GM23338 (cell line): ENCODE measurements around the gene ARID3B.

Source experiments
- CREB1 ChIP-seq: fragments of 250-450 bp; sonication (Bioruptor Pico); IDR thresholded peaks from 2 replicates; pipeline ENCODE4 v1.5.0; 2020; ENCODE audit warnings: low read depth, mild to moderate bottlenecking, moderate library complexity
- EZH2 ChIP-seq: fragments of 200-600 bp; sonication (generic); IDR thresholded peaks from one replicate; pipeline ENCODE4 v1.8.0; 2017; ENCODE audit warnings: antibody characterized with exemption, mild to moderate bottlenecking, low read depth; ENCODE audit not compliant: unreplicated experiment
- EZH2phosphoT487 ChIP-seq: fragments of 200-600 bp; sonication (generic); IDR thresholded peaks from one replicate; pipeline ENCODE4 v1.8.1; 2018; ENCODE audit warnings: antibody characterized with exemption; ENCODE audit not compliant: unreplicated experiment
- JUNB ChIP-seq: IDR thresholded peaks from one replicate; pipeline ENCODE4 v1.6.1; 2016; ENCODE audit warnings: antibody characterized with exemption; ENCODE audit not compliant: unreplicated experiment
- NANOG ChIP-seq: IDR thresholded peaks from 2 replicates; pipeline ENCODE4 v1.6.1; 2016; ENCODE audit warnings: antibody characterized with exemption, borderline replicate concordance
- POLR2AphosphoS5 ChIP-seq: IDR thresholded peaks from 2 replicates; pipeline ENCODE4 v1.6.1; 2016; ENCODE audit warnings: antibody characterized with exemption, low read depth
- STAT1 ChIP-seq: IDR thresholded peaks from one replicate; pipeline ENCODE4 v1.6.1; 2016; ENCODE audit warnings: antibody characterized with exemption; ENCODE audit not compliant: unreplicated experiment
- ZNF114 ChIP-seq: fragments of 250-450 bp; sonication (Bioruptor Pico); IDR thresholded peaks from 2 replicates; pipeline ENCODE4 v1.5.0; 2020; ENCODE audit warnings: mild to moderate bottlenecking, moderate library complexity
- TF ChIP-seq, protein P1 (sequence below), 2 experiments: fragments of 200-600 bp in 1 of 2; sonication (generic) in 1 of 2; conservative IDR thresholded peaks; 2 replicates each; pipeline versions ENCODE4 v1.5.1 to v1.6.1; 2016 to 2017; ENCODE audit warnings: antibody characterized with exemption in 2 of 2, low read depth in 2 of 2, mild to moderate bottlenecking in 2 of 2, moderate library complexity in 1 of 2
- TF ChIP-seq, protein P2 (sequence below): IDR thresholded peaks from 2 replicates; pipeline ENCODE4 v1.6.1; 2016; ENCODE audit warnings: antibody characterized with exemption
- TF ChIP-seq, protein P3 (sequence below): fragments of 250-450 bp; sonication (Bioruptor Pico); IDR thresholded peaks from 2 replicates; pipeline ENCODE4 v1.5.0; 2020; ENCODE audit warnings: mild to moderate bottlenecking, moderate library complexity
- TF ChIP-seq, protein P4 (sequence below): IDR thresholded peaks from one replicate; pipeline ENCODE4 v1.6.1; 2018; ENCODE audit warnings: antibody characterized with exemption; ENCODE audit not compliant: unreplicated experiment

DNA sequence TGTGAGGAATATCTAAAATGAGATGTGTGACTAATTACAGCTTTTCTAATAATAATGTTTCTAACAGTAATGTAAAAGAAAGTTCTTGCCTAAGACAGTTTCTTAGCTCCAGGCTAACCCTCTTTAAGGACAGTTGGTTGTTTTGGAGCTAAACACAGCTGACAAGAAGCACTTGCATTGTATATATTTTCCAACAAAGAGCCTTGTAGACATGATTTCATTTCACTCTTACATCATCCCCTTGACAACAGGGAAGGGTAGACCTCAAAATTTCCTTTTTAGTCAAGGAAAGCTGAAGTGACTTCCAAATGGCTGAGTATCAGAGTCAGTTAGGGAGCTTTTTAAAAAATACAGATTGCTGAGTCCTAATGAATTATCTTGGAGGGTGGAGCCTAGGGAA lies 4.1 kb downstream of the ARID3B start:
- TF ChIP-seq, protein P1, sequence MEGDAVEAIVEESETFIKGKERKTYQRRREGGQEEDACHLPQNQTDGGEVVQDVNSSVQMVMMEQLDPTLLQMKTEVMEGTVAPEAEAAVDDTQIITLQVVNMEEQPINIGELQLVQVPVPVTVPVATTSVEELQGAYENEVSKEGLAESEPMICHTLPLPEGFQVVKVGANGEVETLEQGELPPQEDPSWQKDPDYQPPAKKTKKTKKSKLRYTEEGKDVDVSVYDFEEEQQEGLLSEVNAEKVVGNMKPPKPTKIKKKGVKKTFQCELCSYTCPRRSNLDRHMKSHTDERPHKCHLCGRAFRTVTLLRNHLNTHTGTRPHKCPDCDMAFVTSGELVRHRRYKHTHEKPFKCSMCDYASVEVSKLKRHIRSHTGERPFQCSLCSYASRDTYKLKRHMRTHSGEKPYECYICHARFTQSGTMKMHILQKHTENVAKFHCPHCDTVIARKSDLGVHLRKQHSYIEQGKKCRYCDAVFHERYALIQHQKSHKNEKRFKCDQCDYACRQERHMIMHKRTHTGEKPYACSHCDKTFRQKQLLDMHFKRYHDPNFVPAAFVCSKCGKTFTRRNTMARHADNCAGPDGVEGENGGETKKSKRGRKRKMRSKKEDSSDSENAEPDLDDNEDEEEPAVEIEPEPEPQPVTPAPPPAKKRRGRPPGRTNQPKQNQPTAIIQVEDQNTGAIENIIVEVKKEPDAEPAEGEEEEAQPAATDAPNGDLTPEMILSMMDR (conservative IDR thresholded peaks at IDR 0.05; ENCODE audit: low read depth in 2 of 2), result no peak
- TF ChIP-seq STAT1 (no peak), EZH2 (no peak), JUNB (no peak), NANOG (no peak), POLR2AphosphoS5 (no peak), CREB1 (CRISPR knock-in tag) (no peak), EZH2phosphoT487 (no peak), ZNF114 (CRISPR knock-in tag) (no peak)
- TF ChIP-seq, protein P2, sequence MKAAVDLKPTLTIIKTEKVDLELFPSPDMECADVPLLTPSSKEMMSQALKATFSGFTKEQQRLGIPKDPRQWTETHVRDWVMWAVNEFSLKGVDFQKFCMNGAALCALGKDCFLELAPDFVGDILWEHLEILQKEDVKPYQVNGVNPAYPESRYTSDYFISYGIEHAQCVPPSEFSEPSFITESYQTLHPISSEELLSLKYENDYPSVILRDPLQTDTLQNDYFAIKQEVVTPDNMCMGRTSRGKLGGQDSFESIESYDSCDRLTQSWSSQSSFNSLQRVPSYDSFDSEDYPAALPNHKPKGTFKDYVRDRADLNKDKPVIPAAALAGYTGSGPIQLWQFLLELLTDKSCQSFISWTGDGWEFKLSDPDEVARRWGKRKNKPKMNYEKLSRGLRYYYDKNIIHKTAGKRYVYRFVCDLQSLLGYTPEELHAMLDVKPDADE, result no peak
- TF ChIP-seq, protein P3, sequence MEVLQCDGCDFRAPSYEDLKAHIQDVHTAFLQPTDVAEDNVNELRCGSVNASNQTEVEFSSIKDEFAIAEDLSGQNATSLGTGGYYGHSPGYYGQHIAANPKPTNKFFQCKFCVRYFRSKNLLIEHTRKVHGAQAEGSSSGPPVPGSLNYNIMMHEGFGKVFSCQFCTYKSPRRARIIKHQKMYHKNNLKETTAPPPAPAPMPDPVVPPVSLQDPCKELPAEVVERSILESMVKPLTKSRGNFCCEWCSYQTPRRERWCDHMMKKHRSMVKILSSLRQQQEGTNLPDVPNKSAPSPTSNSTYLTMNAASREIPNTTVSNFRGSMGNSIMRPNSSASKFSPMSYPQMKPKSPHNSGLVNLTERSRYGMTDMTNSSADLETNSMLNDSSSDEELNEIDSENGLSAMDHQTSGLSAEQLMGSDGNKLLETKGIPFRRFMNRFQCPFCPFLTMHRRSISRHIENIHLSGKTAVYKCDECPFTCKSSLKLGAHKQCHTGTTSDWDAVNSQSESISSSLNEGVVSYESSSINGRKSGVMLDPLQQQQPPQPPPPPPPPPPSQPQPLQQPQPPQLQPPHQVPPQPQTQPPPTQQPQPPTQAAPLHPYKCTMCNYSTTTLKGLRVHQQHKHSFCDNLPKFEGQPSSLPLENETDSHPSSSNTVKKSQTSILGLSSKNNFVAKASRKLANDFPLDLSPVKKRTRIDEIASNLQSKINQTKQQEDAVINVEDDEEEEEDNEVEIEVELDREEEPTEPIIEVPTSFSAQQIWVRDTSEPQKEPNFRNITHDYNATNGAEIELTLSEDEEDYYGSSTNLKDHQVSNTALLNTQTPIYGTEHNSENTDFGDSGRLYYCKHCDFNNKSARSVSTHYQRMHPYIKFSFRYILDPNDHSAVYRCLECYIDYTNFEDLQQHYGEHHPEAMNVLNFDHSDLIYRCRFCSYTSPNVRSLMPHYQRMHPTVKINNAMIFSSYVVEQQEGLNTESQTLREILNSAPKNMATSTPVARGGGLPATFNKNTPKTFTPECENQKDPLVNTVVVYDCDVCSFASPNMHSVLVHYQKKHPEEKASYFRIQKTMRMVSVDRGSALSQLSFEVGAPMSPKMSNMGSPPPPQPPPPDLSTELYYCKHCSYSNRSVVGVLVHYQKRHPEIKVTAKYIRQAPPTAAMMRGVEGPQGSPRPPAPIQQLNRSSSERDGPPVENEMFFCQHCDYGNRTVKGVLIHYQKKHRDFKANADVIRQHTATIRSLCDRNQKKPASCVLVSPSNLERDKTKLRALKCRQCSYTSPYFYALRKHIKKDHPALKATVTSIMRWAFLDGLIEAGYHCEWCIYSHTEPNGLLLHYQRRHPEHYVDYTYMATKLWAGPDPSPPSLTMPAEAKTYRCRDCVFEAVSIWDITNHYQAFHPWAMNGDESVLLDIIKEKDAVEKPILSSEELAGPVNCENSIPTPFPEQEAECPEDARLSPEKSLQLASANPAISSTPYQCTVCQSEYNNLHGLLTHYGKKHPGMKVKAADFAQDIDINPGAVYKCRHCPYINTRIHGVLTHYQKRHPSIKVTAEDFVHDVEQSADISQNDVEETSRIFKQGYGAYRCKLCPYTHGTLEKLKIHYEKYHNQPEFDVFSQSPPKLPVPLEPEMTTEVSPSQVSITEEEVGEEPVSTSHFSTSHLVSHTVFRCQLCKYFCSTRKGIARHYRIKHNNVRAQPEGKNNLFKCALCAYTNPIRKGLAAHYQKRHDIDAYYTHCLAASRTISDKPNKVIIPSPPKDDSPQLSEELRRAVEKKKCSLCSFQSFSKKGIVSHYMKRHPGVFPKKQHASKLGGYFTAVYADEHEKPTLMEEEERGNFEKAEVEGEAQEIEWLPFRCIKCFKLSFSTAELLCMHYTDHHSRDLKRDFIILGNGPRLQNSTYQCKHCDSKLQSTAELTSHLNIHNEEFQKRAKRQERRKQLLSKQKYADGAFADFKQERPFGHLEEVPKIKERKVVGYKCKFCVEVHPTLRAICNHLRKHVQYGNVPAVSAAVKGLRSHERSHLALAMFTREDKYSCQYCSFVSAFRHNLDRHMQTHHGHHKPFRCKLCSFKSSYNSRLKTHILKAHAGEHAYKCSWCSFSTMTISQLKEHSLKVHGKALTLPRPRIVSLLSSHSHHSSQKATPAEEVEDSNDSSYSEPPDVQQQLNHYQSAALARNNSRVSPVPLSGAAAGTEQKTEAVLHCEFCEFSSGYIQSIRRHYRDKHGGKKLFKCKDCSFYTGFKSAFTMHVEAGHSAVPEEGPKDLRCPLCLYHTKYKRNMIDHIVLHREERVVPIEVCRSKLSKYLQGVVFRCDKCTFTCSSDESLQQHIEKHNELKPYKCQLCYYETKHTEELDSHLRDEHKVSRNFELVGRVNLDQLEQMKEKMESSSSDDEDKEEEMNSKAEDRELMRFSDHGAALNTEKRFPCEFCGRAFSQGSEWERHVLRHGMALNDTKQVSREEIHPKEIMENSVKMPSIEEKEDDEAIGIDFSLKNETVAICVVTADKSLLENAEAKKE (CRISPR knock-in tag), result no peak
- TF ChIP-seq, protein P4, sequence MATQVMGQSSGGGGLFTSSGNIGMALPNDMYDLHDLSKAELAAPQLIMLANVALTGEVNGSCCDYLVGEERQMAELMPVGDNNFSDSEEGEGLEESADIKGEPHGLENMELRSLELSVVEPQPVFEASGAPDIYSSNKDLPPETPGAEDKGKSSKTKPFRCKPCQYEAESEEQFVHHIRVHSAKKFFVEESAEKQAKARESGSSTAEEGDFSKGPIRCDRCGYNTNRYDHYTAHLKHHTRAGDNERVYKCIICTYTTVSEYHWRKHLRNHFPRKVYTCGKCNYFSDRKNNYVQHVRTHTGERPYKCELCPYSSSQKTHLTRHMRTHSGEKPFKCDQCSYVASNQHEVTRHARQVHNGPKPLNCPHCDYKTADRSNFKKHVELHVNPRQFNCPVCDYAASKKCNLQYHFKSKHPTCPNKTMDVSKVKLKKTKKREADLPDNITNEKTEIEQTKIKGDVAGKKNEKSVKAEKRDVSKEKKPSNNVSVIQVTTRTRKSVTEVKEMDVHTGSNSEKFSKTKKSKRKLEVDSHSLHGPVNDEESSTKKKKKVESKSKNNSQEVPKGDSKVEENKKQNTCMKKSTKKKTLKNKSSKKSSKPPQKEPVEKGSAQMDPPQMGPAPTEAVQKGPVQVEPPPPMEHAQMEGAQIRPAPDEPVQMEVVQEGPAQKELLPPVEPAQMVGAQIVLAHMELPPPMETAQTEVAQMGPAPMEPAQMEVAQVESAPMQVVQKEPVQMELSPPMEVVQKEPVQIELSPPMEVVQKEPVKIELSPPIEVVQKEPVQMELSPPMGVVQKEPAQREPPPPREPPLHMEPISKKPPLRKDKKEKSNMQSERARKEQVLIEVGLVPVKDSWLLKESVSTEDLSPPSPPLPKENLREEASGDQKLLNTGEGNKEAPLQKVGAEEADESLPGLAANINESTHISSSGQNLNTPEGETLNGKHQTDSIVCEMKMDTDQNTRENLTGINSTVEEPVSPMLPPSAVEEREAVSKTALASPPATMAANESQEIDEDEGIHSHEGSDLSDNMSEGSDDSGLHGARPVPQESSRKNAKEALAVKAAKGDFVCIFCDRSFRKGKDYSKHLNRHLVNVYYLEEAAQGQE, result no peak
